ENCODE data around the gene ZNF410. TPM values are rescaled to one million over a fixed set of nuclear protein-coding genes. Genes with fewer than 3 reads are reported as not detected.
"Not testable (repeated sequence)": the region's sequence is repeated elsewhere in the genome, so short reads cannot be mapped to it uniquely, and the experiment has no call there.

ZNF410 gene, protein sequence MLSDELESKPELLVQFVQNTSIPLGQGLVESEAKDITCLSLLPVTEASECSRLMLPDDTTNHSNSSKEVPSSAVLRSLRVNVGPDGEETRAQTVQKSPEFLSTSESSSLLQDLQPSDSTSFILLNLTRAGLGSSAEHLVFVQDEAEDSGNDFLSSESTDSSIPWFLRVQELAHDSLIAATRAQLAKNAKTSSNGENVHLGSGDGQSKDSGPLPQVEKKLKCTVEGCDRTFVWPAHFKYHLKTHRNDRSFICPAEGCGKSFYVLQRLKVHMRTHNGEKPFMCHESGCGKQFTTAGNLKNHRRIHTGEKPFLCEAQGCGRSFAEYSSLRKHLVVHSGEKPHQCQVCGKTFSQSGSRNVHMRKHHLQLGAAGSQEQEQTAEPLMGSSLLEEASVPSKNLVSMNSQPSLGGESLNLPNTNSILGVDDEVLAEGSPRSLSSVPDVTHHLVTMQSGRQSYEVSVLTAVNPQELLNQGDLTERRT
- 10 to 100 TPM; 58.6 to 66.2 TPM for total RNA-seq

DNA sequence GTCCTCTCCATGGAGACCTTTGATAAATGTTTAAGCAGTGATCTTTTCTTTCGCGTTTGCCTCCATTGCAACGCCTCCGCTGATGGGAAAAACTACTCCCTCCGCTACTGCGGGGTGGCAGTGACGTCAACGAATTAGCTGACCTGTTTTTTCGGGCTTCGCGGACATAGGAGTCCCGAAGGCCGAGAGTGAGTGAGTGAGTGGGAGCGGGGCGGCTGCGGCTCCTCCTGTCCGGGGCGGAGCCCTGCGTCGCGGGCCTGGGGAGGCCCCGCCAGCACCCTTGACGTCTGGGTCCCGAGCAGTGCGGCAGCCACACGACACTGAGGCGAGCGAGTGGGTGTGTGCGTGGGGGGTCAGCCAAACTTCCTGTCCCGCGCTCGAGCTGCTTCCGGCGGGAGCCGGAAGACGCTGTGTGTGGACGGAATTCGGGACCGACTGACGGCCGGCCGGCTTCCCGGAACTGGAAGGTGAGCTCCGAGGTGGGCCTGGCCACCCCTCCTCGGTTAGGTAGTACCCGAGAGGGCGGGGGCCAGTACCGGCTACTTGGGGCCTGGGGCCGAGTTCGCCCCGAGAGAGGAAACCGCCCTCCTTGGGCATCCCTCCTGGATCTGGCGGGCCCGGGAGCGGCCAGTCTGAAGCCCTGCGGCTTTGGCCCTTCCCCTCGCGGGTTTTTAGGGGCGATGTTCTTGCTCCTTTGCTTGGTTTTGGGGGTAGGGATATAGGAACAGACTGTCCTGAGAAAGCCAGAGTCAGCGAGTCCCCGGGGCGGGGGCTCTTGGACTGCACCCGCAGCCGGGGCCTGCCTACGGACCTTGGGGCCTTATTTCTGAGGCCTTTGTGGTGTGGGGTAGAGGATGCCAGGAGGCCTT lies at the start of gene ZNF410:
ZNF410 (plus strand) TSS at position 411 of the 869 bp plus-strand sequence. CDS start 5,317 bp downstream, outside the sequence.
- Mint-ChIP-seq H3K4me1 (peaks cover 43% of the 10 kb centered on the region), H3K27me3 (no peaks in the 10 kb centered on the region), H3K27ac (peak within 1 kb of the TSS; percentile 99), H3K4me3 (peak within 1 kb of the TSS; percentile 80), H3K36me3 (ENCODE audit: low read depth) (peaks cover 24% of the 10 kb centered on the region), H3K9me3 (ENCODE audit: low read depth) (no peaks in the 10 kb centered on the region)
- intact Hi-C loops (cut with DNase I, micrococcal nuclease) = loop anchor here (1.0 to 5.0 kb wide), 21 partner anchors 34 to 959 kb away; partner anchors contain the start of genes BBOF1 (in 2 of the 2), COQ6 (in 2 of the 2), ENTPD5 (in 2 of the 2) and FAM161B (in 2 of the 2)
- POLR2A ChIA-PET = interaction anchor here (0.6 to 1.9 kb wide), 6 partner anchors 9 to 419 kb away, joined by 3 to 10 read pairs (median 4); partner anchors contain the start of gene PTGR2
- DNase-seq (peak; percentile 97), ATAC-seq (peak; percentile 100)
- CTCF ChIA-PET = interaction anchor here (0.6 to 2.5 kb wide), 6 partner anchors 35 to 170 kb away, joined by 3 to 14 read pairs (median 4); partner anchors contain the start of gene PTGR2

DNA sequence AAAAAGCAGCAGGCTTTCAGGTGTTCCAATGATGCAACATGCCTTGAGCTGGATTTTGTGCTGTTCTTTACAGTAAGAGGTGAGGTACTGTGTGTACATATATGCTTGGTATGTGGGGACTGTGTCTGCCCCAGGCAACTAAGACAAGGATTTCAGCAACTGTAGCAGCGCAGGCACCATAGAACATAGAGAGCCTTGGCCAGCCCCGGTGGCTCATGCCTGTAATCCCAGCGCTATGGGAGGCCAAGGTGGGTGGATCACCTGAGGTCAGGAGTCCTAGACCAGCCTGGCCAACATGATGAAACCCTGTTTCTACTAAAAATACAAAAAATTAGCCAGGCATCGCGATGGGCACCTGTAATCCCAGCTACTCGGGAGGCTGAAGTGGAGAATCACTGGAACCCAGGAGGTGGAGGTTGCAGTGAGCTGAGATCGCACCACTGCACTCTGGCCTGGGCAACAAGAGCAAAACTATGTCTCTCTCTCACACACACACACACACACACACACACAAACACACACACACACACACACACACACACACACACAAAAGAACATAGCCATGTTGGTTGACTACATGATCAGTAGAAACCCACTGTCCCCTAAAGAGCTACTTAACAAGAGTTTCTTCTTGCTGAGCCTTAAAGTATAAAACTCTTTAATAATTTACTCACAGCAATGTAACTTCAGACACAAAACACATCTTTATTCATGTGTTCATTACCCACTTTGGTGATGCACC lies 48.2 kb upstream of the ZNF410 start:
- H3K9me3 Mint-ChIP-seq (ENCODE audit: low read depth); H3K27me3 Mint-ChIP-seq; intact Hi-C loops (cut with DNase I, micrococcal nuclease); H3K4me1 Mint-ChIP-seq; H3K4me3 Mint-ChIP-seq; H3K27ac Mint-ChIP-seq; ATAC-seq; H3K36me3 Mint-ChIP-seq (ENCODE audit: low read depth); DNase-seq: not testable (repeated sequence)
- ChIA-PET CTCF (interaction anchor here (0.8 kb wide), 1 partner anchor 186 kb away, joined by 3 read pairs; no protein-coding TSS in a partner anchor), POLR2A (interaction anchor here (0.7 kb wide), 1 partner anchor 1984 kb away, joined by 5 read pairs; no protein-coding TSS in a partner anchor)

DNA sequence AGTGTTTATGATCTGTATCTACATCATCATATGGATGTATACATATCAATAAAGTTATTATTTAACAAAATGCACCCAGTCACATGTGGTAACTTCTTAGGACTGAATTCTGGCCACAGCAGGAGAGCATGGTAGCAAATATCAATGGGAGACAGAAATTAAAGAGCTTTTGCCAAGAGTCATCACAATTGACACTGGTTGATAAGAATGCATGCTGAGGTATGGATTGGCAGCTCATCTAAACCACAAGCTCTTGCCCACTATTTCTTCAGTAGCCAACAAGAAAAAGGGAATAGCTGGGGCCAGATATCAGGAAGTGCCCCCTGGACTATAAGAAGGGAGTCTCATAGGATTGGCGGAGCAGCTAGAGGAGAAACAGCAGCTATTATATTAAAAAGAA lies 44.5 kb upstream of the ZNF410 start:
- H3K9me3 Mint-ChIP-seq (ENCODE audit: low read depth) = peaks cover 2% of the 10 kb centered on the region
- H3K36me3 Mint-ChIP-seq (ENCODE audit: low read depth) = no peaks in the 10 kb centered on the region
- no peaks in the 10 kb centered on the region for H3K27me3 Mint-ChIP-seq
- no peak for ATAC-seq
- CTCF ChIA-PET = interaction anchor here (0.9 kb wide), 1 partner anchor 10 kb away, joined by 3 read pairs; no protein-coding TSS in a partner anchor
- POLR2A ChIA-PET = no interaction called here
- no peak overlapping the region for H3K4me3 Mint-ChIP-seq
- no peak overlapping the region for H3K27ac Mint-ChIP-seq
- intact Hi-C loops (cut with DNase I, micrococcal nuclease) = no loop called here
- no peaks in the 10 kb centered on the region for H3K4me1 Mint-ChIP-seq
- DNase-seq = no peak

DNA sequence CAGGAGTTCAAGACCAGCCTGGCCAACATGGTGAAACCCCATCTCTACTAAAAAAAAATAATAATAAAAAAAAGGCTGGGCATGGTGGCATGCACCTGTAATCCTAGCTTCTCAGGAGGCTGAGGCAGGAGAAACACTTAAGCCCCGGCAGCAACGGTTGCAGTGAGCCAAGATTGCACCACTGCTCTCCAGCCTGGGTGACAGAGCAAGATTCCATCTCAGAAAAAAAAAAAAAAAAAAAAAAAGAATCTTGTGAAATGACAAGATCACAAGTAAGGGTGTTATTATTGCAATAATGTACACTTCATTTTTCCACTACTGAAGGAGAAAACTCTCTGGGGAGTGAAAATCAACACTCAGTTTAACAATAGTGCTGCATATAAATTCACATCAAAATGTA lies 43.8 kb upstream of the ZNF410 start:
- intact Hi-C loops (cut with DNase I, micrococcal nuclease) = no loop called here
- ATAC-seq (no peak), DNase-seq (no peak)
- no peaks in the 10 kb centered on the region for H3K4me1 Mint-ChIP-seq
- CTCF ChIA-PET = interaction anchor here (0.9 to 1.3 kb wide), 2 partner anchors 11 to 13 kb away, joined by 3 to 5 read pairs; no protein-coding TSS in a partner anchor
- no peaks in the 10 kb centered on the region for H3K36me3 Mint-ChIP-seq (ENCODE audit: low read depth)
- H3K27ac Mint-ChIP-seq = no peak overlapping the region
- H3K4me3 Mint-ChIP-seq = no peak overlapping the region
- no peaks in the 10 kb centered on the region for H3K27me3 Mint-ChIP-seq
- POLR2A ChIA-PET = no interaction called here
- H3K9me3 Mint-ChIP-seq (ENCODE audit: low read depth) = peaks cover 2% of the 10 kb centered on the region

DNA sequence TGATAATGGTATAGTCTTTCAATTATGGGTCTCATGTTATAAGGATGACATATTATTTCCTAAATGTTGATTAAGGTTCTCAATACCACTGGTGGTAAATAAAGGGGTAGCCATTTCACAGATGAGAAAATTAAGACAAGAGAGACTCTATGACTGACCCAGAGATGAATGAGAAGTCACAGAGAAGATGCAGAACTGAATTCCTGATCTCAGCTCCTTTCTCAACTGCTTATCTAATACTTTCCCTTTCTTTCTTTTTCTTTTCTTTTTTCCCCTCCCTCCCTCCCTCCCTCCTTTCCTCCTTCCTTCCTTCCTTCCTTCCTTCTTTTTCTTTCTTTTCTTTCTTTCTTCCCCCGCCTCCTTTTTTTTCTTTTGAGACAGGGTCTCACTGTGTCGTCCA lies 43.4 kb upstream of the ZNF410 start:
- H3K4me3 Mint-ChIP-seq = no peak overlapping the region
- POLR2A ChIA-PET = no interaction called here
- CTCF ChIA-PET = interaction anchor here (1.1 to 1.3 kb wide), 2 partner anchors 10 to 14 kb away, joined by 4 to 5 read pairs; no protein-coding TSS in a partner anchor

DNA sequence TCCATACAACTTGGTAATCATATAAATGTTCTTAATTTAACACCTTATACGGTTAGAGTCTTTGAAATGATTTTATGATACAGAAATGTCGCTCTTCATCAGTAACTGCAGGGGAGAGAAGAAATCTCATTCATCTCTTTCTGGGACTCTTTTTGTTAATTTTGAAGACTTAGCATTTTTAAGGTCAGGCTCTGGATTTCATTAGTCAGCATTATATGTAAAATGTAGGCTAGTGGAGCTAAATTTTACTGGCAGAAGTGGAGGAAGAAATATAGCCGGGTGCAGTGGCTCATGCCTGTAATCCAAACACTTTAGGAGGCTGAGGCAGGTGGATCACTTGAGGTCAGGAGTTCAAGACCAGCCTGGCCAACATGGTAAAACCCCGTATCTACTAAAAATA lies 39.7 kb upstream of the ZNF410 start:
- peaks cover 2% of the 10 kb centered on the region for H3K9me3 Mint-ChIP-seq (ENCODE audit: low read depth)
- no peak overlapping the region for H3K4me3 Mint-ChIP-seq
- ChIA-PET CTCF (interaction anchor here (0.6 to 0.7 kb wide), 4 partner anchors 19 to 133 kb away, joined by 3 to 5 read pairs (median 4); no protein-coding TSS in a partner anchor), POLR2A (no interaction called here)
- peaks cover 2% of the 10 kb centered on the region for H3K36me3 Mint-ChIP-seq (ENCODE audit: low read depth)
- H3K4me1 Mint-ChIP-seq = peaks cover 9% of the 10 kb centered on the region
- intact Hi-C loops (cut with DNase I, micrococcal nuclease) = no loop called here
- no peaks in the 10 kb centered on the region for H3K27me3 Mint-ChIP-seq
- ATAC-seq (no peak), DNase-seq (no peak)
- H3K27ac Mint-ChIP-seq = no peak overlapping the region

More for the DNA sequence above, 43.4 kb upstream of the ZNF410 start:
- no peaks in the 10 kb centered on the region for H3K4me1 Mint-ChIP-seq
- H3K27ac Mint-ChIP-seq = no peak overlapping the region
- no peaks in the 10 kb centered on the region for H3K36me3 Mint-ChIP-seq (ENCODE audit: low read depth)
- ATAC-seq (no peak), DNase-seq (no peak)
- intact Hi-C loops (cut with DNase I, micrococcal nuclease) = no loop called here
- peaks cover 2% of the 10 kb centered on the region for H3K9me3 Mint-ChIP-seq (ENCODE audit: low read depth)
- H3K27me3 Mint-ChIP-seq = no peaks in the 10 kb centered on the region

DNA sequence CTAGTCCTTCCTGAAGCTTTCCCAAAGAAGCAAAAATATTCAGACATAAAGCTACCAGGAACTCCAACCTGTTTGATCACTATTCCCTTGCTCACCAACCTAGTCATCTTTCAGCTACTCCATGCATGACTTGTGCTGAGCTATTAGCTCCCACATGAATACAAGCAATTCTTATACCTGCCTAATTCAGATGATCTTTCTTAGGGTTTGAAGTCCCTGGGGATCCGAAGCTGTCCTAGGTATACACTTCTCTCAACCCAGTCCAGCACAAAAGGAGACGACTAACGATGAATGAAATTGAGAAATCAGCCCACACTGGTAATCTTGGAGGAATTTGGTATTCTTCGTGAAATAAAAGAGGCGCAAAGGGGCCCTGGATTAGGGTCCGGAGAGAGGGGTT lies 35.7 kb upstream of the ZNF410 start:
- no peak for DNase-seq
- CTCF ChIA-PET = interaction anchor here (0.5 to 2.5 kb wide), 11 partner anchors 19 to 160 kb away, joined by 3 to 12 read pairs (median 4); partner anchors contain the start of gene ZNF410
- POLR2A ChIA-PET = interaction anchor here (0.6 to 2.0 kb wide), 9 partner anchors 31 to 674 kb away, joined by 3 to 10 read pairs (median 3); partner anchors contain the start of genes FAM161B and ZNF410
- ATAC-seq = no peak
- H3K4me1 Mint-ChIP-seq = peaks cover 24% of the 10 kb centered on the region
- H3K9me3 Mint-ChIP-seq (ENCODE audit: low read depth) = no peaks in the 10 kb centered on the region
- H3K27me3 Mint-ChIP-seq = no peaks in the 10 kb centered on the region
- peak overlapping the region; percentile 98 for H3K4me3 Mint-ChIP-seq
- H3K36me3 Mint-ChIP-seq (ENCODE audit: low read depth) = peaks cover 7% of the 10 kb centered on the region
- intact Hi-C loops (cut with DNase I, micrococcal nuclease) = loop anchor here in 1 of 2 experiments (1.0 kb wide), 3 partner anchors 21 to 91 kb away; partner anchors contain the start of gene ZNF410
- peak overlapping the region; percentile 100 for H3K27ac Mint-ChIP-seq

DNA sequence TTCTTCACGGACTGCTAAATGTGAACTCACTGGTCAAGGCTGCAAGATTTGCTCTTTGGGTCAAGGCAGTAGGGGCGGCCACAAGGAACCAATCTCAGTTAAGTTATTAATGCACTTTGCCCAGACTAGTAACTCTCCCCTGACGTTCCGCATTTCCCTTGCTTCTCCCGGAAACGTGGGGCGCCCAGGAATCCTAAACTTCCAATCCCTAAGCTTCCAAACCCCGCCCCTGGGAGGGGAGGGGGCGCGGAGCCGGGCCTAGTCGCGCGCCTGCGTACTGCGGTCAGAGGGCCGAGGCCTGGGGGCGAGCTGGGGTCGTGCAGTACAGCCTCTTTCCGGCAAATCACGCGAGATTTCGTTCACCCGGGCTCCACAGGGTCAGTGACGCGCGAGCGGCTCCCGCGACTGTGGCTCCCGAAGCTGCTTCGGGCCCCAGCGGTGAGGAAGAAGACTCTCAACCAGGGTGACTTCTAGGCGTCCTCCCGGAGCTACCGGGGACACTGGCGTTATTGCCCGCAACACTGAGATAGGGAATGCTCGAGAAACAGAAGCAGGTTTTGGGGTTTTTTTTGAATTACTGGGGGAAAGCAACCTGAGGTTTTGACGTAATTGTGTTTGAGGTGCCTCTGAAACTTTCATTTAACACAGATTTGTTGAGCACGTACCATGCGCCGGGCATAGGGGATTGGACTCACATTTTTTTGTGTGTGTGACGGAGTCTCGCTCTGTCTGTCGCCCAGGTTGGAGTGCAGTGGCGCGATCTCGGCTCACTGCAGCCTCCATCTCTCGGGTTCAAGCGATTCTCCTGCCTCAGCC lies 34.9 kb upstream of the ZNF410 start, which contains the start of gene PTGR2:
PTGR2 (plus strand) TSS at position 265 of the 816 bp plus-strand sequence. CDS start 7,032 bp downstream, outside the sequence.
- intact Hi-C loops (cut with DNase I, micrococcal nuclease) = loop anchor here (1.0 to 2.0 kb wide), 7 partner anchors 21 to 641 kb away; partner anchors contain the start of genes ALDH6A1 (in 2 of the 2), LIN52 (in 2 of the 2), ZNF410 (in 2 of the 2) and COQ6 (in 1 of the 2)
- Mint-ChIP-seq H3K27me3 (no peaks in the 10 kb centered on the region), H3K4me3 (peak within 1 kb of the TSS; percentile 98), H3K4me1 (peaks cover 24% of the 10 kb centered on the region), H3K27ac (peak within 1 kb of the TSS; percentile 100), H3K9me3 (ENCODE audit: low read depth) (no peaks in the 10 kb centered on the region), H3K36me3 (ENCODE audit: low read depth) (peaks cover 7% of the 10 kb centered on the region)
- peak; percentile 94 for DNase-seq
- ChIA-PET POLR2A (interaction anchor here (0.6 to 2.0 kb wide), 12 partner anchors 30 to 1029 kb away, joined by 3 to 10 read pairs (median 3); partner anchors contain the start of genes FAM161B and ZNF410), CTCF (interaction anchor here (0.7 to 2.5 kb wide), 14 partner anchors 19 to 123 kb away, joined by 3 to 12 read pairs (median 4); partner anchors contain the start of genes COQ6, FAM161B and ZNF410)
- ATAC-seq = peak; percentile 94

DNA sequence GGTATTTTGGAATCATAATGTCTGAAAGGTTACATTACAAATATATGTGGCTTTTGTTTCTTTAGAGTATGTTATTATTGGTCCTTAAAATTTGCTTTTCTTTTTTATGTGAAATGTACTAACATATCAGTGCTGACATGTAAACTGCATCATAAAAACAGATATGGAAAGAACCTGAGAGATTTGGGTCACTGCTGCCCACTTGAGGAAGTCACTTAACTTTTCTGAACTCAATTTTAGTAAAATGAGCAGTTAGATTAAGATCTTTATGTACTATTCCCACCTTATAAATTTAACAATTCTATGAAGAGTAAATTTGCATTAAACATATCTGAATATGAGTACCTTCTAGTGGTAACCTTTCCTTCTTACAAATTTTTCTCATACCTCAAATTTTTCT lies 27.5 kb upstream of the ZNF410 start:
- Mint-ChIP-seq H3K36me3 (ENCODE audit: low read depth) (peaks cover 2% of the 10 kb centered on the region), H3K9me3 (ENCODE audit: low read depth) (no peaks in the 10 kb centered on the region), H3K4me1 (no peaks in the 10 kb centered on the region), H3K27me3 (no peaks in the 10 kb centered on the region), H3K27ac (no peak overlapping the region), H3K4me3 (no peak overlapping the region)
- DNase-seq (no peak), ATAC-seq (no peak)
- POLR2A ChIA-PET = no interaction called here
- CTCF ChIA-PET = no interaction called here
- intact Hi-C loops (cut with DNase I, micrococcal nuclease) = no loop called here
